Measurements from ENCODE around the gene PKP1.

PKP1 gene

GRCh38 chr1:201371792-201372191 lies 88.5 kb downstream of the PKP1 start:
- no peak for ATAC-seq
- TF ChIP-seq POU6F1 (CRISPR knock-in tag; IDR thresholded peaks at IDR 0.05; ENCODE audit: borderline replicate concordance, low read depth) (no peak), CSDC2 (CRISPR knock-in tag; IDR thresholded peaks at IDR 0.05) (no peak), TCF4 (CRISPR knock-in tag; IDR thresholded peaks at IDR 0.05; ENCODE audit: borderline replicate concordance) (no peak), GLIS3 (CRISPR knock-in tag; IDR thresholded peaks at IDR 0.05) (no peak), SNAI2 (CRISPR knock-in tag; IDR thresholded peaks at IDR 0.05) (no peak), TSHZ2 (CRISPR knock-in tag; IDR thresholded peaks at IDR 0.05) (no peak)

GRCh38 chr1:201374364-201374763 lies 91.1 kb downstream of the PKP1 start:
- ATAC-seq, result no peak
- TF ChIP-seq ESRRG (CRISPR knock-in tag; IDR thresholded peaks at IDR 0.05) (no peak), ZC3H10 (CRISPR knock-in tag; IDR thresholded peaks at IDR 0.05) (no peak)

GRCh38 chr1:201375169-201375568 lies 91.9 kb downstream of the PKP1 start:
- ATAC-seq, result peak; percentile 13; the same call in 1 of the 3 replicates
- TF ChIP-seq POU6F1 (CRISPR knock-in tag; IDR thresholded peaks at IDR 0.05; ENCODE audit: borderline replicate concordance, low read depth) (no peak), ZNF8 (CRISPR knock-in tag; IDR thresholded peaks at IDR 0.05) (no peak), ARNTL (CRISPR knock-in tag; IDR thresholded peaks at IDR 0.05; ENCODE audit: borderline replicate concordance, low read depth) (no peak), TOX (CRISPR knock-in tag; IDR thresholded peaks at IDR 0.05; ENCODE audit: borderline replicate concordance) (no peak), CREB5 (CRISPR knock-in tag; IDR thresholded peaks at IDR 0.05; ENCODE audit: low read depth) (no peak)

- no peak; the same call in 2 of the 3 replicates for ATAC-seq
- TF ChIP-seq CREB5 (CRISPR knock-in tag; IDR thresholded peaks at IDR 0.05; ENCODE audit: low read depth), result no peak
- no peak for TF ChIP-seq ZC3H10 (CRISPR knock-in tag; IDR thresholded peaks at IDR 0.05)
- TF ChIP-seq RARB (CRISPR knock-in tag; IDR thresholded peaks at IDR 0.05), result no peak
- TF ChIP-seq ZFP30 (CRISPR knock-in tag; IDR thresholded peaks at IDR 0.05), result no peak
- no peak for TF ChIP-seq ESRRG (CRISPR knock-in tag; IDR thresholded peaks at IDR 0.05)
- TF ChIP-seq PPARA (CRISPR knock-in tag; IDR thresholded peaks at IDR 0.05; ENCODE audit: borderline replicate concordance), result no peak
- TF ChIP-seq ZFP3 (CRISPR knock-in tag; IDR thresholded peaks at IDR 0.05), result no peak
- no peak for TF ChIP-seq GLIS3 (CRISPR knock-in tag; IDR thresholded peaks at IDR 0.05)
- no peak for TF ChIP-seq CSDC2 (CRISPR knock-in tag; IDR thresholded peaks at IDR 0.05)
- no peak for TF ChIP-seq TCF4 (CRISPR knock-in tag; IDR thresholded peaks at IDR 0.05; ENCODE audit: borderline replicate concordance)
- no peak for TF ChIP-seq BACH2 (CRISPR knock-in tag; IDR thresholded peaks at IDR 0.05; ENCODE audit: borderline replicate concordance)
- TF ChIP-seq ISL1 (CRISPR knock-in tag; IDR thresholded peaks at IDR 0.05), result no peak
- no peak for TF ChIP-seq TOX (CRISPR knock-in tag; IDR thresholded peaks at IDR 0.05; ENCODE audit: borderline replicate concordance)
- TF ChIP-seq TSHZ2 (CRISPR knock-in tag; IDR thresholded peaks at IDR 0.05), result no peak
- TF ChIP-seq SNAI2 (CRISPR knock-in tag; IDR thresholded peaks at IDR 0.05), result no peak
- no peak for TF ChIP-seq OSR1 (CRISPR knock-in tag; IDR thresholded peaks at IDR 0.05)
- TF ChIP-seq ZNF565 (CRISPR knock-in tag; conservative IDR thresholded peaks at IDR 0.05; ENCODE audit: low read depth), result no peak
- no peak for TF ChIP-seq POU6F1 (CRISPR knock-in tag; IDR thresholded peaks at IDR 0.05; ENCODE audit: borderline replicate concordance, low read depth)
- TF ChIP-seq ZNF70 (CRISPR knock-in tag; IDR thresholded peaks at IDR 0.05), result no peak
- TF ChIP-seq ARNTL (CRISPR knock-in tag; IDR thresholded peaks at IDR 0.05; ENCODE audit: borderline replicate concordance, low read depth), result no peak
Observed at GRCh38 chr1:201376107-201376463, 92.8 kb downstream of the PKP1 start.

All from SK-N-SH treated with all-trans-retinoic acid at 6 μM for 48 hours (cell line).